IMR-90 (cell line): ENCODE data around the gene CLASRP. TPM values are rescaled to one million over a fixed set of nuclear protein-coding genes. Genes with fewer than 3 reads are reported as not detected.
"Not testable (repeated sequence)": the region's sequence is repeated elsewhere in the genome, so short reads cannot be mapped to it uniquely, and the experiment has no call there.

Source experiments
- ATAC-seq: fragments of 200-7000 bp; cut with Tn5 transposase; 2 replicates; pipeline ENCODE4 v1.9.1; 2020; ENCODE audit warnings: low read depth, mild to moderate bottlenecking, moderate library complexity
- BruUV-seq: library from RNA; stranded (reverse); fragments of 400-500 nt; replicated peaks from 2 replicates; lab custom pipeline; 2021; lab: Mats Ljungman, UMichigan
- CTCF ChIA-PET: fragments of 300-600 bp; formaldehyde crosslinking; extraction: SDS; loops from one replicate; lab custom pipeline; 2021; ENCODE audit warnings: antibody characterized with exemption; lab: Yijun Ruan, JAX
- POLR2A ChIA-PET: fragments of 300-600 bp; sonication (Branson Sonifier 250); formaldehyde crosslinking; loops from one replicate; lab custom pipeline; 2022; ENCODE audit warnings: antibody characterized with exemption; ENCODE audit not compliant: unreplicated experiment; lab: Charles Lee
- DNase-seq: peaks from one replicate; pipeline ENCODE4 v3.0.0; 2013
- H2AFZ ChIP-seq: replicated peaks from 2 replicates; pipeline ENCODE3; 2013; ENCODE audit warnings: low read length, mild to moderate bottlenecking; ENCODE audit not compliant: poor library complexity
- H2AK5ac ChIP-seq: 2 replicates; pipeline ENCODE4 v1.6.1; 2013; ENCODE audit warnings: low read depth, low read length, inconsistent platforms
- H2AK9ac ChIP-seq: replicated peaks from 2 replicates; pipeline ENCODE3; 2013; ENCODE audit warnings: mild to moderate bottlenecking, low read depth, low read length, moderate library complexity; ENCODE audit not compliant: poor library complexity
- H2BK120ac ChIP-seq: 2 replicates; pipeline ENCODE4 v1.6.1; 2013; ENCODE audit warnings: low read depth, low read length, inconsistent platforms
- H2BK15ac ChIP-seq: 3 replicates; pipeline ENCODE4 v1.6.1; 2013; ENCODE audit warnings: low read depth, low read length, inconsistent platforms
- H2BK20ac ChIP-seq: 2 replicates; pipeline ENCODE4 v1.6.1; 2013; ENCODE audit warnings: low read depth, mild to moderate bottlenecking, inconsistent platforms, low read length, moderate library complexity
- H2BK5ac ChIP-seq: 2 replicates; pipeline ENCODE4 v1.6.1; 2013; ENCODE audit warnings: mild to moderate bottlenecking, low read depth, low read length, inconsistent platforms; ENCODE audit not compliant: poor library complexity, severe bottlenecking
- H3K14ac ChIP-seq: replicated peaks from 2 replicates; pipeline ENCODE4 v1.6.1; 2013; ENCODE audit warnings: low read depth, low read length, inconsistent platforms
- H3K18ac ChIP-seq: 2 replicates; pipeline ENCODE4 v1.6.1; 2013; ENCODE audit warnings: low read depth, low read length, control low read depth
- H3K23ac ChIP-seq: 2 replicates; pipeline ENCODE4 v1.6.1; 2013; ENCODE audit warnings: low read depth, low read length, inconsistent platforms
- H3K27ac ChIP-seq: 2 replicates; pipeline ENCODE4 v1.5.1; 2013; ENCODE audit warnings: mild to moderate bottlenecking, control low read depth, low read length; ENCODE audit not compliant: insufficient read depth
- H3K27me3 ChIP-seq: 2 replicates; pipeline ENCODE4 v1.6.1; 2013; ENCODE audit warnings: low read length; ENCODE audit not compliant: control insufficient read depth, insufficient read depth
- H3K36me3 ChIP-seq: 2 replicates; pipeline ENCODE4 v1.6.1; 2013; ENCODE audit warnings: low read length, mixed read lengths; ENCODE audit not compliant: control insufficient read depth, insufficient read depth
- H3K4ac ChIP-seq: 2 replicates; pipeline ENCODE4 v1.6.1; 2013; ENCODE audit warnings: low read depth, low read length, inconsistent platforms
- H3K4me1 ChIP-seq: 2 replicates; pipeline ENCODE4 v1.6.1; 2013; ENCODE audit warnings: low read length, mixed read lengths; ENCODE audit not compliant: control insufficient read depth, insufficient read depth
- H3K4me2 ChIP-seq: 2 replicates; pipeline ENCODE4 v1.6.1; 2013; ENCODE audit warnings: low read depth, mild to moderate bottlenecking, control low read depth, low read length, moderate library complexity
- H3K4me3 ChIP-seq: 2 replicates; pipeline ENCODE4 v1.5.1; 2013; ENCODE audit warnings: low read depth, mild to moderate bottlenecking, control low read depth, low read length, moderate library complexity; ENCODE audit not compliant: insufficient read depth
- H3K56ac ChIP-seq: 2 replicates; pipeline ENCODE4 v1.6.1; 2013; ENCODE audit warnings: low read length, inconsistent platforms; ENCODE audit not compliant: insufficient read depth; ENCODE audit errors: extremely low read depth
- H3K79me1 ChIP-seq, 2 experiments: 2 replicates each; pipeline ENCODE4 v1.6.1; 2013; ENCODE audit warnings: low read length in 2 of 2, inconsistent platforms in 1 of 2, low read depth in 1 of 2
- H3K9ac ChIP-seq: 2 replicates; pipeline ENCODE4 v1.6.1; 2013; ENCODE audit warnings: low read depth, low read length, control low read depth
- H3K9me1 ChIP-seq: 2 replicates; pipeline ENCODE4 v1.6.1; 2013; ENCODE audit warnings: low read length, inconsistent platforms; ENCODE audit not compliant: insufficient read depth
- H3K9me3 ChIP-seq: 2 replicates; pipeline ENCODE4 v1.6.1; 2013; ENCODE audit warnings: low read length; ENCODE audit not compliant: control insufficient read depth, insufficient read depth
- H4K20me1 ChIP-seq: 2 replicates; pipeline ENCODE4 v1.6.1; 2013; ENCODE audit warnings: low read length, inconsistent platforms; ENCODE audit not compliant: insufficient read depth
- H4K5ac ChIP-seq: 2 replicates; pipeline ENCODE4 v1.6.1; 2013; ENCODE audit warnings: mild to moderate bottlenecking, low read depth, low read length, control low read depth
- H4K8ac ChIP-seq, 2 experiments: 2 replicates each; pipeline ENCODE4 v1.6.1; 2013; ENCODE audit warnings: low read depth in 2 of 2, low read length in 2 of 2, control low read depth in 1 of 2, inconsistent platforms in 1 of 2
- H4K91ac ChIP-seq: 2 replicates; pipeline ENCODE4 v1.6.1; 2013; ENCODE audit warnings: low read depth, low read length, inconsistent platforms; ENCODE audit not compliant: insufficient read depth
- MAFK ChIP-seq: IDR thresholded peaks from 2 replicates; pipeline ENCODE4 v1.6.1; 2012; ENCODE audit warnings: low read depth, low read length, improper control_type of control experiment
- RAD21 ChIP-seq: IDR thresholded peaks from 2 replicates; pipeline ENCODE4 v1.6.1; 2012; ENCODE audit warnings: low read length, improper control_type of control experiment
- WGBS, 2 experiments: methylation state at CpG; one replicate each; pipeline versions ENCODE4 v1.1.5 to v1.1.7; 2013; ENCODE audit warnings: missing lambda C conversion rate in 2 of 2; ENCODE audit not compliant: insufficient read length in 1 of 2; ENCODE audit errors: extremely low coverage in 2 of 2; 5-methylcytosine and 5-hydroxymethylcytosine counted together
- dilution Hi-C: fragments of 300-500 bp; cut with HindIII; formaldehyde crosslinking; loops from one replicate; pipeline ENCODE4 v1.14.3; 2018; ENCODE audit warnings: low sequenced_read_pairs; ENCODE audit not compliant: unreplicated experiment
- in situ Hi-C: fragments of 300-500 bp; cut with MboI; formaldehyde crosslinking; loops from 3 replicates; pipeline ENCODE4 v1.14.3; 2019; ENCODE audit warnings: low sequenced_read_pairs, inconsistent platforms, mixed read lengths
- intact Hi-C: fragments of 100-400 bp; cut with micrococcal nuclease; formaldehyde crosslinking; loops from 2 replicates; pipeline ENCODE4 v1.10.0; 2022
- polyA plus RNA-seq, 3 experiments: library from polyadenylated mRNA; depleted of rRNA; stranded (reverse); fragments of >200 nt; gene quantifications; 2 replicates each; pipeline ENCODE4 v1.2.3, GENCODE V29; 2012; ENCODE audit warnings: low replicate concordance in 1 of 3
- total RNA-seq: library from RNA; depleted of rRNA; stranded (reverse); fragments of >200 nt; gene quantifications from 2 replicates; pipeline ENCODE4 v1.2.3, GENCODE V29; 2012

CLASRP gene
- total and polyA plus RNA-seq, 2 of the 4 experiments (the other 2 are of a cell fraction), result 19.9 to 31.7 TPM

DNA sequence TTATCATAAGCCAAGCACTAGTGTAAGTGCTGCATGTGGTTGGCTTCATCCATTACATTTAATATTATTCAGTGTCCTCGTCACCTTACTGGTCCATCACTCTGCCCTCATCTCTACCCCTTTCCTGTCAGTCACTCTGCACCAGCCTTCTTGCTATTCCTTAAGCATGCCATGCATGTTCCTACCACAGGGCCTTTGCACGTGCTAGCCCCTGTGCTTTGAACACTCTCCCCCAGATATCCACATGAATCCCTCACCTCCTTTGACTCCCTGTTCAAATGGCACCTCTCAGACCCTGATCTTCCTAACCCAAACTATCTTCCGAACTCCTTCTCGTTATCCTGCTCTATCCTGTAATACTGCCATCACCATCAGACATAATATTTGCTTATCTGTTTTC, 40.8 kb upstream of the CLASRP start:
- H3K56ac ChIP-seq, result no peak overlapping the region
- TF ChIP-seq MAFK (no peak), RAD21 (no peak)
- no peak overlapping the region for H4K8ac ChIP-seq
- H3K9ac ChIP-seq, result no peak overlapping the region
- peaks cover 9% of the 10 kb centered on the region in 2 experiments for H3K79me1 ChIP-seq
- peaks cover 3% of the 10 kb centered on the region; the same call in 1 of the 2 replicates for H4K20me1 ChIP-seq
- WGBS, 2 experiments, result 86 to 100% methylated on average over 2 of the region's 4 CpGs
- DNase-seq, result no peak
- H4K5ac ChIP-seq, result no peak overlapping the region
- no peak overlapping the region for H3K18ac ChIP-seq
- no TSS peak for BruUV-seq
- no peak overlapping the region for H2AFZ ChIP-seq
- H3K4me3 ChIP-seq, result no peak overlapping the region
- no peak overlapping the region for H2BK20ac ChIP-seq
- no peak overlapping the region for H2AK9ac ChIP-seq
- dilution Hi-C loops, result no loop called here
- H2AK5ac ChIP-seq, result no peak overlapping the region
- H4K91ac ChIP-seq, result no peak overlapping the region
- POLR2A ChIA-PET, result no interaction called here
- H3K9me1 ChIP-seq, result peaks cover 11% of the 10 kb centered on the region; the same call in 1 of the 2 replicates
- no peaks in the 10 kb centered on the region for H3K27me3 ChIP-seq
- no peak overlapping the region for H3K4ac ChIP-seq
- in situ Hi-C loops, result no loop called here
- H3K27ac ChIP-seq, result no peak overlapping the region
- H2BK5ac ChIP-seq, result no peak overlapping the region
- CTCF ChIA-PET, result no interaction called here
- H2BK15ac ChIP-seq, result no peak overlapping the region
- no peak overlapping the region for H2BK120ac ChIP-seq
- intact Hi-C loops, result no loop called here
- no peak overlapping the region for H3K14ac ChIP-seq
- ATAC-seq, result no peak
- H3K23ac ChIP-seq, result no peak overlapping the region; the same call in 1 of the 2 replicates
- H3K4me1 ChIP-seq, result peaks cover 6% of the 10 kb centered on the region
- H3K9me3 ChIP-seq, result no peaks in the 10 kb centered on the region
- no peak overlapping the region for H3K4me2 ChIP-seq
- H3K36me3 ChIP-seq, result peaks cover 8% of the 10 kb centered on the region; the same call in 1 of the 2 replicates

DNA sequence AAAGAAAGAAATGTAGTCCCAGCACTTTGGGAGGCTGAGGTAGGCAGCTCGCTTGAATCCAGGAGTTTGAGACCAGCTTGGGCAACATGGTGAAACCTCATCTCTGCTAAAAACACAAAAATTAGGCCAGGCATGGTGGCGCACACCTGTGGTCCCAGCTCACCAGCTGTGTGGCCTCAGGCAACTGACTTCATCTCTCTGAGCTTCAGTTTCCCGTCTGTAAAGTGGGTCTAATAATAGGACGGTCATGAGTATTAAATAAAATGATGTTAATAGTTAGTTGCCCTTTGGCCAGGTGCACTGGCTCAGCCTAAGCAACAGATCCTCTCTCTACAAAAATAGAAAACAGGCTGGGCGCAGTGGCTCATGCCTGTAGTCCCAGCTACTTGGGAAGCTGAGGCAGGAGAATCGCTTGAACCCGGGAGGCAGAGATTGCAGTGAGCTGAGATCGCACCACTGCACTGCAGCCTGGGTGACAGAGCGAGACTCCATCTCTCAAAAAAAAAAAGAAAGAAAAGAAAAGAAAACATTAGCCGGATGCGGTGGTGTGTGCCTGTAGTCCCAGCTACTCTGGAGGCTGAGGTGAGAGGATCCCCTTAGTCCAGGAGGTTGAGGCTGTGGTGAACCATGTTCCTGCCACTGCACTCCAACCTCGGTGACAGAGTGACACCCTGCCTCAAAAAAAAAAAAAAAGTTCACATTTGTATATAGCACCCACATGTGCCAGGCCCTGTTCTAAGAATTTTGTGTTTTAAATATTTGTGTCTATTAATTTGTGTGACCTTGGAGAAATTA, 39.5 kb upstream of the CLASRP start:
- H4K5ac ChIP-seq, intact Hi-C loops, H3K27me3 ChIP-seq, H3K56ac ChIP-seq, H2BK20ac ChIP-seq, H3K14ac ChIP-seq, H2BK5ac ChIP-seq, H2AK5ac ChIP-seq, H2AK9ac ChIP-seq, H4K8ac ChIP-seq, POLR2A ChIA-PET, BruUV-seq, H4K20me1 ChIP-seq, H3K4me3 ChIP-seq, H3K4me2 ChIP-seq, H3K18ac ChIP-seq, H3K9me3 ChIP-seq, H3K23ac ChIP-seq, dilution Hi-C loops, H2BK120ac ChIP-seq, H4K91ac ChIP-seq, H3K4ac ChIP-seq, H3K9ac ChIP-seq, in situ Hi-C loops, H3K4me1 ChIP-seq, DNase-seq, ATAC-seq, H3K36me3 ChIP-seq, H2BK15ac ChIP-seq, H3K27ac ChIP-seq, H2AFZ ChIP-seq, CTCF ChIA-PET: not testable (repeated sequence)
- no CpG with 5 or more reads among the region's 12 CpGs for WGBS, 2 experiments
- Histone ChIP-seq H3K79me1 (peaks cover 11 to 12% of the 10 kb centered on the region in 2 experiments), H3K9me1 (peaks cover 11% of the 10 kb centered on the region; the same call in 1 of the 2 replicates)
